K562 (cell line): ENCODE measurements around the gene ZBTB38. TPM values are rescaled to one million over a fixed set of nuclear protein-coding genes. Genes with fewer than 3 reads are reported as not detected.

Experiments
- ATF7 ChIP-seq: fragments of 450-650 bp; IDR thresholded peaks from 2 replicates; pipeline ENCODE4 v1.7.1; 2014; ENCODE audit warnings: mild to moderate bottlenecking, moderate library complexity
- CREBBP ChIP-seq: IDR thresholded peaks from one replicate; pipeline ENCODE4 v1.6.1; 2012; ENCODE audit warnings: low read depth, mild to moderate bottlenecking, control low read depth, inconsistent platforms, low read length
- CSDE1 ChIP-seq, 2 experiments: fragments of 450-650 bp; IDR thresholded peaks; 2 replicates each; pipeline ENCODE4 v1.6.1; 2016; ENCODE audit warnings: mild to moderate bottlenecking in 1 of 2
- EWSR1 ChIP-seq: fragments of 450-650 bp; IDR thresholded peaks from 2 replicates; pipeline ENCODE4 v1.6.1; 2018; ENCODE audit warnings: borderline replicate concordance, mild to moderate bottlenecking, low read depth, moderate library complexity; ENCODE audit not compliant: partially characterized antibody
- HIVEP1 ChIP-seq: fragments of 250-450 bp; sonication (Bioruptor Pico); IDR thresholded peaks from 2 replicates; pipeline ENCODE4 v1.4.0; 2020; ENCODE audit warnings: mild to moderate bottlenecking
- HMG20A ChIP-seq: fragments of 450-650 bp; formaldehyde crosslinking; conservative IDR thresholded peaks from 2 replicates; pipeline ENCODE4 v1.4.0; 2020; ENCODE audit warnings: mild to moderate bottlenecking, mixed read lengths
- KLF1 ChIP-seq: fragments of 450-650 bp; IDR thresholded peaks from 2 replicates; pipeline ENCODE4 v1.6.1; 2016; ENCODE audit warnings: missing genetic modification characterization, missing compliant biosample characterization
- MAFG ChIP-seq: fragments of 450-650 bp; conservative IDR thresholded peaks from 2 replicates; pipeline ENCODE4 v1.6.1; 2016; ENCODE audit warnings: missing genetic modification characterization, missing compliant biosample characterization
- NBN ChIP-seq: fragments of 450-650 bp; IDR thresholded peaks from 2 replicates; pipeline ENCODE4 v1.6.1; 2016; ENCODE audit warnings: low read depth, mild to moderate bottlenecking
- NR4A1 ChIP-seq, 2 experiments: fragments of 250-450 bp in 1 of 2; fragments of 450-650 bp in 1 of 2; sonication (Bioruptor Pico) in 1 of 2; IDR thresholded peaks; 2 replicates each; pipeline versions ENCODE4 v1.4.0 to v1.6.1; 2016 to 2020; ENCODE audit warnings: mild to moderate bottlenecking in 2 of 2, missing compliant biosample characterization in 1 of 2, missing genetic modification characterization in 1 of 2, moderate library complexity in 1 of 2
- SREBF1 ChIP-seq: fragments of 150-350 bp; IDR thresholded peaks from 2 replicates; pipeline ENCODE4 v1.6.1; 2014; ENCODE audit warnings: antibody characterized with exemption, low read depth, low read length, borderline replicate concordance
- TAL1 ChIP-seq: fragments of 450-650 bp; IDR thresholded peaks from 2 replicates; pipeline ENCODE4 v1.6.1; 2016; ENCODE audit warnings: mild to moderate bottlenecking
- TEAD4 ChIP-seq, 2 experiments: sonication (generic) in 1 of 2; formaldehyde crosslinking in 1 of 2; IDR thresholded peaks; 2 replicates each; pipeline versions ENCODE4 v1.6.1 to v1.8.0; 2012 to 2022; ENCODE audit warnings: borderline replicate concordance in 1 of 2, inconsistent platforms in 1 of 2, low read length in 1 of 2, mild to moderate bottlenecking in 1 of 2, missing genetic modification reagents in 1 of 2
- polyA plus RNA-seq, 8 experiments: library from polyadenylated mRNA; depleted of rRNA in 4 of 8; stranded (reverse) in 5 of 8; unstranded in 3 of 8; fragments of >200 nt; fragmentation: Nextera tagmentation in 2 of 8; fragmentation: Illumina TruSeq in 1 of 8; extraction: Ambion mirVana in 2 of 8; extraction: Trizol in 1 of 8; gene quantifications; 2 replicates each; pipeline versions ENCODE4 v1.2.1 to v1.2.3, GENCODE V29; 2011 to 2014; ENCODE audit warnings: inconsistent platforms in 1 of 8, missing spikeins in 1 of 8
- total RNA-seq, 7 experiments: library from RNA; depleted of rRNA in 6 of 7; stranded (reverse); fragments of >200 nt in 6 of 7; fragmentation: Illumina TruSeq in 2 of 7; extraction: Trizol in 2 of 7; gene quantifications; 2 replicates each; pipeline versions ENCODE4 v1.2.1 to v1.2.3, GENCODE V29; 2011 to 2021; ENCODE audit warnings: low replicate concordance in 1 of 7
- TF ChIP-seq, protein P1 (sequence below): fragments of 250-450 bp; sonication (Bioruptor Pico); IDR thresholded peaks from 2 replicates; pipeline ENCODE4 v1.8.0; 2022; ENCODE audit warnings: moderate library complexity, mild to moderate bottlenecking, inconsistent platforms
- TF ChIP-seq, protein P2 (sequence below): fragments of 450-650 bp; IDR thresholded peaks from 2 replicates; pipeline ENCODE4 v1.6.1; 2018; ENCODE audit not compliant: partially characterized antibody
- TF ChIP-seq, protein P3 (sequence below): fragments of 450-650 bp; formaldehyde crosslinking; IDR thresholded peaks from 2 replicates; pipeline ENCODE4 v1.4.0; 2022; ENCODE audit warnings: missing genetic modification characterization
- TF ChIP-seq, protein P4 (sequence below): fragments of 450-650 bp; formaldehyde crosslinking; IDR thresholded peaks from 2 replicates; pipeline ENCODE4 v1.4.0; 2022; ENCODE audit warnings: missing genetic modification characterization
- TF ChIP-seq, protein P5 (sequence below): fragments of 250-450 bp; sonication (Bioruptor Pico); IDR thresholded peaks from 2 replicates; pipeline ENCODE4 v1.4.0; 2020
- TF ChIP-seq, protein P6 (sequence below), 2 experiments: fragments of 200-800 bp in 1 of 2; sonication (Bioruptor generic) in 1 of 2; sonication (generic) in 1 of 2; formaldehyde crosslinking in 1 of 2; IDR thresholded peaks in 1 of 2; conservative IDR thresholded peaks in 1 of 2; 2 replicates each; pipeline versions ENCODE4 v1.5.0 to v1.6.1; 2016 to 2020; ENCODE audit warnings: missing compliant biosample characterization in 1 of 2, missing genetic modification characterization in 1 of 2, missing genetic modification reagents in 1 of 2

The ZBTB38 gene
- total and polyA plus RNA-seq, 9 of the 15 experiments (the other 6 are each of a cell fraction or from before 2014, with no cell fraction given) = 12.1 to 39.4 (median 22.9) TPM

DNA sequence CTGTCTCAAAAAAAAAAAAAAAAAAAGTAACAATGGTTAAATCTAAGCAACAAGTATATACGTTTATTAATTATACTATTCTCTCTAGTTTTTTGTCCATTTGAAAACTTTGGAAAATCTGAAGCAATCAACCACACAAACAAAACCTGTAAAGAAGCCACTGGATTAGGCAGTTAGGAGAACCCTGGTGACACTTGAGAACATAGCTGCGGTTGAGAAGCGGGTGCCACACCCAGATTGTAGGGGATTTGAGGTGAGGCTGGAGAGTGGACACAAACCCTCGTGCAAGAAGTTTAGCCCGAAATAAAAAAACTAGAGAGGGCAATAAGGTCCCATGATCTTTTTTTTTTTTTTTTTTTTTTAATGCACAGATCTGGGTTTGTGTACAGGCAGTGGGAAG lies 25.9 kb upstream of the ZBTB38 start (continued):
- TF ChIP-seq, protein P1, sequence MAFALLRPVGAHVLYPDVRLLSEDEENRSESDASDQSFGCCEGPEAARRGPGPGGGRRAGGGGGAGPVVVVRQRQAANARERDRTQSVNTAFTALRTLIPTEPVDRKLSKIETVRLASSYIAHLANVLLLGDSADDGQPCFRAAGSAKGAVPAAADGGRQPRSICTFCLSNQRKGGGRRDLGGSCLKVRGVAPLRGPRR (CRISPR knock-in tag) = no peak
- no peak for TF ChIP-seq CREBBP
- TF ChIP-seq, protein P2, sequence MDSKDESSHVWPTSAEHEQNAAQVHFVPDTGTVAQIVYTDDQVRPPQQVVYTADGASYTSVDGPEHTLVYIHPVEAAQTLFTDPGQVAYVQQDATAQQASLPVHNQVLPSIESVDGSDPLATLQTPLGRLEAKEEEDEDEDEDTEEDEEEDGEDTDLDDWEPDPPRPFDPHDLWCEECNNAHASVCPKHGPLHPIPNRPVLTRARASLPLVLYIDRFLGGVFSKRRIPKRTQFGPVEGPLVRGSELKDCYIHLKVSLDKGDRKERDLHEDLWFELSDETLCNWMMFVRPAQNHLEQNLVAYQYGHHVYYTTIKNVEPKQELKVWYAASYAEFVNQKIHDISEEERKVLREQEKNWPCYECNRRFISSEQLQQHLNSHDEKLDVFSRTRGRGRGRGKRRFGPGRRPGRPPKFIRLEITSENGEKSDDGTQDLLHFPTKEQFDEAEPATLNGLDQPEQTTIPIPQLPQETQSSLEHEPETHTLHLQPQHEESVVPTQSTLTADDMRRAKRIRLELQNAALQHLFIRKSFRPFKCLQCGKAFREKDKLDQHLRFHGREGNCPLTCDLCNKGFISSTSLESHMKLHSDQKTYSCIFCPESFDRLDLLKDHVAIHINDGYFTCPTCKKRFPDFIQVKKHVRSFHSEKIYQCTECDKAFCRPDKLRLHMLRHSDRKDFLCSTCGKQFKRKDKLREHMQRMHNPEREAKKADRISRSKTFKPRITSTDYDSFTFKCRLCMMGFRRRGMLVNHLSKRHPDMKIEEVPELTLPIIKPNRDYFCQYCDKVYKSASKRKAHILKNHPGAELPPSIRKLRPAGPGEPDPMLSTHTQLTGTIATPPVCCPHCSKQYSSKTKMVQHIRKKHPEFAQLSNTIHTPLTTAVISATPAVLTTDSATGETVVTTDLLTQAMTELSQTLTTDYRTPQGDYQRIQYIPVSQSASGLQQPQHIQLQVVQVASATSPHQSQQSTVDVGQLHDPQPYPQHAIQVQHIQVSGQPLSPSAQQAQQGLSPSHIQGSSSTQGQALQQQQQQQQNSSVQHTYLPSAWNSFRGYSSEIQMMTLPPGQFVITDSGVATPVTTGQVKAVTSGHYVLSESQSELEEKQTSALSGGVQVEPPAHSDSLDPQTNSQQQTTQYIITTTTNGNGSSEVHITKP = no peak
- TF ChIP-seq MAFG = no peak
- no peak for TF ChIP-seq KLF1
- TF ChIP-seq, protein P3, sequence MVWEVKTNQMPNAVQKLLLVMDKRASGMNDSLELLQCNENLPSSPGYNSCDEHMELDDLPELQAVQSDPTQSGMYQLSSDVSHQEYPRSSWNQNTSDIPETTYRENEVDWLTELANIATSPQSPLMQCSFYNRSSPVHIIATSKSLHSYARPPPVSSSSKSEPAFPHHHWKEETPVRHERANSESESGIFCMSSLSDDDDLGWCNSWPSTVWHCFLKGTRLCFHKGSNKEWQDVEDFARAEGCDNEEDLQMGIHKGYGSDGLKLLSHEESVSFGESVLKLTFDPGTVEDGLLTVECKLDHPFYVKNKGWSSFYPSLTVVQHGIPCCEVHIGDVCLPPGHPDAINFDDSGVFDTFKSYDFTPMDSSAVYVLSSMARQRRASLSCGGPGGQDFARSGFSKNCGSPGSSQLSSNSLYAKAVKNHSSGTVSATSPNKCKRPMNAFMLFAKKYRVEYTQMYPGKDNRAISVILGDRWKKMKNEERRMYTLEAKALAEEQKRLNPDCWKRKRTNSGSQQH = no peak
- TF ChIP-seq CSDE1 (IDR thresholded peaks at IDR 0.05) = no peak
- TF ChIP-seq, protein P4, sequence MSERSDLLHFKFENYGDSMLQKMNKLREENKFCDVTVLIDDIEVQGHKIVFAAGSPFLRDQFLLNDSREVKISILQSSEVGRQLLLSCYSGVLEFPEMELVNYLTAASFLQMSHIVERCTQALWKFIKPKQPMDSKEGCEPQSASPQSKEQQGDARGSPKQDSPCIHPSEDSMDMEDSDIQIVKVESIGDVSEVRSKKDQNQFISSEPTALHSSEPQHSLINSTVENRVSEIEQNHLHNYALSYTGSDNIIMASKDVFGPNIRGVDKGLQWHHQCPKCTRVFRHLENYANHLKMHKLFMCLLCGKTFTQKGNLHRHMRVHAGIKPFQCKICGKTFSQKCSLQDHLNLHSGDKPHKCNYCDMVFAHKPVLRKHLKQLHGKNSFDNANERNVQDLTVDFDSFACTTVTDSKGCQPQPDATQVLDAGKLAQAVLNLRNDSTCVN = no peak
- TF ChIP-seq, protein P5, sequence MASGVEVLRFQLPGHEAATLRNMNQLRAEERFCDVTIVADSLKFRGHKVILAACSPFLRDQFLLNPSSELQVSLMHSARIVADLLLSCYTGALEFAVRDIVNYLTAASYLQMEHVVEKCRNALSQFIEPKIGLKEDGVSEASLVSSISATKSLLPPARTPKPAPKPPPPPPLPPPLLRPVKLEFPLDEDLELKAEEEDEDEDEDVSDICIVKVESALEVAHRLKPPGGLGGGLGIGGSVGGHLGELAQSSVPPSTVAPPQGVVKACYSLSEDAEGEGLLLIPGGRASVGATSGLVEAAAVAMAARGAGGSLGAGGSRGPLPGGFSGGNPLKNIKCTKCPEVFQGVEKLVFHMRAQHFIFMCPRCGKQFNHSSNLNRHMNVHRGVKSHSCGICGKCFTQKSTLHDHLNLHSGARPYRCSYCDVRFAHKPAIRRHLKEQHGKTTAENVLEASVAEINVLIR (CRISPR knock-in tag) = no peak
- no peak for TF ChIP-seq EWSR1
- 0 out of 2 replicates have a peak, but pooled peaks have one; percentile 41 for TF ChIP-seq TEAD4 (IDR thresholded peaks at IDR 0.05; ENCODE audit: low read length)
- no peak for TF ChIP-seq TEAD4 (CRISPR knock-in tag; IDR thresholded peaks at IDR 0.05; ENCODE audit: borderline replicate concordance)
- TF ChIP-seq, protein P6, sequence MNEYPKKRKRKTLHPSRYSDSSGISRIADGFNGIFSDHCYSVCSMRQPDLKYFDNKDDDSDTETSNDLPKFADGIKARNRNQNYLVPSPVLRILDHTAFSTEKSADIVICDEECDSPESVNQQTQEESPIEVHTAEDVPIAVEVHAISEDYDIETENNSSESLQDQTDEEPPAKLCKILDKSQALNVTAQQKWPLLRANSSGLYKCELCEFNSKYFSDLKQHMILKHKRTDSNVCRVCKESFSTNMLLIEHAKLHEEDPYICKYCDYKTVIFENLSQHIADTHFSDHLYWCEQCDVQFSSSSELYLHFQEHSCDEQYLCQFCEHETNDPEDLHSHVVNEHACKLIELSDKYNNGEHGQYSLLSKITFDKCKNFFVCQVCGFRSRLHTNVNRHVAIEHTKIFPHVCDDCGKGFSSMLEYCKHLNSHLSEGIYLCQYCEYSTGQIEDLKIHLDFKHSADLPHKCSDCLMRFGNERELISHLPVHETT (CRISPR knock-in tag; conservative IDR thresholded peaks at IDR 0.05 in 1 of 2, IDR thresholded peaks at IDR 0.05 in 1 of 2) = no peak
- no peak for TF ChIP-seq SREBF1
- TF ChIP-seq HMG20A = no peak
- TF ChIP-seq NR4A1 (CRISPR knock-in tag; IDR thresholded peaks at IDR 0.05) = no peak
- TF ChIP-seq NR4A1 (tag; IDR thresholded peaks at IDR 0.05) = no peak
- 0 out of 2 replicates have a peak, but pooled peaks have one; percentile 11 for TF ChIP-seq ATF7
- no peak for TF ChIP-seq NBN
- no peak for TF ChIP-seq HIVEP1 (CRISPR knock-in tag)
- TF ChIP-seq TAL1 = no peak
